Neural cell (in vitro differentiated cells): ENCODE results near the gene ZRANB1. TPM values are rescaled to one million over a fixed set of nuclear protein-coding genes. Genes with fewer than 3 reads are reported as not detected.

Experiments
- H2AFZ ChIP-seq: fragments of 200-600, 300-800 bp; sonication (generic), shearing (Covaris generic); 2 replicates; pipeline ENCODE4 v1.6.0; 2014; ENCODE audit warnings: low read depth, mild to moderate bottlenecking, antibody characterized with exemption, low read length, moderate library complexity
- H3F3A ChIP-seq: fragments of 200-600 bp; shearing (Covaris generic); 2 replicates; pipeline ENCODE4 v1.6.1; 2016; ENCODE audit warnings: mild to moderate bottlenecking, moderate library complexity, mixed read lengths, antibody characterized with exemption, low read length; ENCODE audit not compliant: insufficient read depth, poor library complexity, severe bottlenecking
- H3K27ac ChIP-seq: fragments of 200-600, 300-800 bp; sonication (generic), shearing (Covaris generic); 2 replicates; pipeline ENCODE4 v1.5.1; 2014; ENCODE audit warnings: mild to moderate bottlenecking, low read length, moderate library complexity
- H3K27me3 ChIP-seq: fragments of 300-800, 200-600 bp; sonication (generic), shearing (Covaris generic); 2 replicates; pipeline ENCODE4 v1.6.0; 2014; ENCODE audit warnings: mild to moderate bottlenecking, low read depth, low read length, moderate library complexity; ENCODE audit not compliant: insufficient read depth
- H3K36me3 ChIP-seq: fragments of 300-800, 200-600 bp; sonication (generic), shearing (Covaris generic); 2 replicates; pipeline ENCODE4 v1.5.1; 2014; ENCODE audit warnings: mild to moderate bottlenecking, antibody characterized with exemption, low read length, moderate library complexity; ENCODE audit not compliant: insufficient read depth
- H3K4me2 ChIP-seq: fragments of 300-800, 200-600 bp; sonication (generic), shearing (Covaris generic); 2 replicates; pipeline ENCODE4 v1.6.0; 2014; ENCODE audit warnings: mild to moderate bottlenecking, low read length
- H3K4me3 ChIP-seq: fragments of 300-800, 200-600 bp; sonication (generic), shearing (Covaris generic); 2 replicates; pipeline ENCODE4 v1.5.1; 2014; ENCODE audit warnings: mild to moderate bottlenecking, low read length, moderate library complexity
- H3K79me2 ChIP-seq: fragments of 200-600 bp; shearing (Covaris generic); replicated peaks from 2 replicates; pipeline ENCODE4 v1.6.0; 2014; ENCODE audit warnings: mild to moderate bottlenecking, low read length, moderate library complexity; ENCODE audit not compliant: insufficient read depth
- H3K9ac ChIP-seq: fragments of 300-800, 200-600 bp; sonication (generic), shearing (Covaris generic); 2 replicates; pipeline ENCODE4 v1.6.1; 2016; ENCODE audit warnings: mild to moderate bottlenecking, low read length, mixed read lengths
- H3K9me2 ChIP-seq: fragments of 200-600 bp; shearing (Covaris generic); 2 replicates; pipeline ENCODE4 v1.6.1; 2016; ENCODE audit warnings: mild to moderate bottlenecking, low read length, mixed read lengths; ENCODE audit not compliant: insufficient read depth
- H3K9me3 ChIP-seq: fragments of 200-600, 300-800 bp; sonication (generic), shearing (Covaris generic); 2 replicates; pipeline ENCODE4 v1.6.1; 2016; ENCODE audit warnings: mild to moderate bottlenecking, mixed run types, low read length, moderate library complexity, mixed read lengths
- H4K20me1 ChIP-seq: fragments of 200-600 bp; shearing (Covaris generic); 2 replicates; pipeline ENCODE4 v1.6.1; 2016; ENCODE audit warnings: mild to moderate bottlenecking, mixed run types; ENCODE audit not compliant: insufficient read depth
- CTCF ChIP-seq: fragments of 450-650 bp; IDR thresholded peaks from 2 replicates; pipeline ENCODE4 v1.5.1; 2014; ENCODE audit warnings: antibody characterized with exemption, mild to moderate bottlenecking, moderate library complexity; ENCODE audit not compliant: poor library complexity, severe bottlenecking
- EP300 ChIP-seq: fragments of 450-650 bp; conservative IDR thresholded peaks from 2 replicates; pipeline ENCODE4 v1.6.1; 2014; ENCODE audit warnings: antibody characterized with exemption, mild to moderate bottlenecking, moderate library complexity; ENCODE audit not compliant: poor library complexity, severe bottlenecking
- EZH2 ChIP-seq: fragments of 200-600, 300-800 bp; shearing (Covaris generic), sonication (generic); IDR thresholded peaks from 2 replicates; pipeline ENCODE4 v1.6.1; 2014; ENCODE audit warnings: antibody characterized with exemption, low read length, borderline replicate concordance, mild to moderate bottlenecking; ENCODE audit not compliant: insufficient read depth, poor library complexity, severe bottlenecking
- MXI1 ChIP-seq: fragments of 450-650 bp; conservative IDR thresholded peaks from 2 replicates; pipeline ENCODE4 v1.6.1; 2014; ENCODE audit warnings: antibody characterized with exemption, mild to moderate bottlenecking; ENCODE audit not compliant: poor library complexity, severe bottlenecking
- POLR2AphosphoS5 ChIP-seq: IDR thresholded peaks from 2 replicates; pipeline ENCODE4 v1.6.1; 2012
- RAD21 ChIP-seq: fragments of 450-650 bp; conservative IDR thresholded peaks from 2 replicates; pipeline ENCODE4 v1.6.1; 2014; ENCODE audit warnings: antibody characterized with exemption, mild to moderate bottlenecking, moderate library complexity
- SMC3 ChIP-seq: fragments of 450-650 bp; conservative IDR thresholded peaks from 2 replicates; pipeline ENCODE4 v1.6.1; 2014; ENCODE audit warnings: antibody characterized with exemption, mild to moderate bottlenecking, moderate library complexity; ENCODE audit not compliant: poor library complexity
- TAF1 ChIP-seq: IDR thresholded peaks from 2 replicates; pipeline ENCODE4 v1.6.1; 2012; ENCODE audit warnings: low read depth
- polyA plus RNA-seq: library from polyadenylated mRNA; depleted of rRNA; stranded (reverse); fragments of >200 nt; gene quantifications from 2 replicates; pipeline ENCODE4 v1.2.3, GENCODE V29; 2014
- TF ChIP-seq, protein P1 (sequence below): IDR thresholded peaks from 2 replicates; pipeline ENCODE4 v1.6.1; 2012; ENCODE audit warnings: borderline replicate concordance

The ZRANB1 gene
- polyA plus RNA-seq, 1 donor from 2014 or later: 47.7 TPM

DNA sequence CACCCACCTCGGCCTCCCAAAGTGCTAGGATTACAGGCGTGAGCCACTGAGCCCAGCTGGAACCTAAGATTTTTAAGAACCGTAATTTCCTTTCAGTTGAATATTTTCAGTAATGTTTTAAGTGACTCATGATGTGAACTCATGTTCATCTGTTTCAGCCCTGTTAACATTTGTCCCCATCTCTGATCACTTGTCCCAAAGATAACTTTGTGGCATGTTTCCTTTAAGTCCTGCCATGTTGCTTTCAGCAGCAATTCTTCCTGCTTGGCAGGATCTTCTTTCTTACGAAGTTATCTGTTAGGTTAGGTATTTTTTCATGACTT is 19.3 kb downstream of the ZRANB1 start:
- H3K36me3 ChIP-seq: no peaks in the 10 kb centered on the region
- no peaks in the 10 kb centered on the region for H3F3A ChIP-seq
- no peak for TF ChIP-seq POLR2AphosphoS5
- TF ChIP-seq, protein P1, sequence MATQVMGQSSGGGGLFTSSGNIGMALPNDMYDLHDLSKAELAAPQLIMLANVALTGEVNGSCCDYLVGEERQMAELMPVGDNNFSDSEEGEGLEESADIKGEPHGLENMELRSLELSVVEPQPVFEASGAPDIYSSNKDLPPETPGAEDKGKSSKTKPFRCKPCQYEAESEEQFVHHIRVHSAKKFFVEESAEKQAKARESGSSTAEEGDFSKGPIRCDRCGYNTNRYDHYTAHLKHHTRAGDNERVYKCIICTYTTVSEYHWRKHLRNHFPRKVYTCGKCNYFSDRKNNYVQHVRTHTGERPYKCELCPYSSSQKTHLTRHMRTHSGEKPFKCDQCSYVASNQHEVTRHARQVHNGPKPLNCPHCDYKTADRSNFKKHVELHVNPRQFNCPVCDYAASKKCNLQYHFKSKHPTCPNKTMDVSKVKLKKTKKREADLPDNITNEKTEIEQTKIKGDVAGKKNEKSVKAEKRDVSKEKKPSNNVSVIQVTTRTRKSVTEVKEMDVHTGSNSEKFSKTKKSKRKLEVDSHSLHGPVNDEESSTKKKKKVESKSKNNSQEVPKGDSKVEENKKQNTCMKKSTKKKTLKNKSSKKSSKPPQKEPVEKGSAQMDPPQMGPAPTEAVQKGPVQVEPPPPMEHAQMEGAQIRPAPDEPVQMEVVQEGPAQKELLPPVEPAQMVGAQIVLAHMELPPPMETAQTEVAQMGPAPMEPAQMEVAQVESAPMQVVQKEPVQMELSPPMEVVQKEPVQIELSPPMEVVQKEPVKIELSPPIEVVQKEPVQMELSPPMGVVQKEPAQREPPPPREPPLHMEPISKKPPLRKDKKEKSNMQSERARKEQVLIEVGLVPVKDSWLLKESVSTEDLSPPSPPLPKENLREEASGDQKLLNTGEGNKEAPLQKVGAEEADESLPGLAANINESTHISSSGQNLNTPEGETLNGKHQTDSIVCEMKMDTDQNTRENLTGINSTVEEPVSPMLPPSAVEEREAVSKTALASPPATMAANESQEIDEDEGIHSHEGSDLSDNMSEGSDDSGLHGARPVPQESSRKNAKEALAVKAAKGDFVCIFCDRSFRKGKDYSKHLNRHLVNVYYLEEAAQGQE: no peak
- no peak for TF ChIP-seq EZH2
- no peak for TF ChIP-seq RAD21
- TF ChIP-seq EP300: no peak
- H3K79me2 ChIP-seq: peaks cover 63% of the 10 kb centered on the region
- no peak overlapping the region for H2AFZ ChIP-seq
- no peaks in the 10 kb centered on the region for H3K9me3 ChIP-seq
- H4K20me1 ChIP-seq: no peaks in the 10 kb centered on the region
- no peak overlapping the region for H3K9ac ChIP-seq
- H3K27me3 ChIP-seq: no peaks in the 10 kb centered on the region
- no peak overlapping the region for H3K4me2 ChIP-seq
- no peaks in the 10 kb centered on the region for H3K9me2 ChIP-seq
- no peak overlapping the region for H3K4me3 ChIP-seq
- H3K27ac ChIP-seq: no peak overlapping the region

DNA sequence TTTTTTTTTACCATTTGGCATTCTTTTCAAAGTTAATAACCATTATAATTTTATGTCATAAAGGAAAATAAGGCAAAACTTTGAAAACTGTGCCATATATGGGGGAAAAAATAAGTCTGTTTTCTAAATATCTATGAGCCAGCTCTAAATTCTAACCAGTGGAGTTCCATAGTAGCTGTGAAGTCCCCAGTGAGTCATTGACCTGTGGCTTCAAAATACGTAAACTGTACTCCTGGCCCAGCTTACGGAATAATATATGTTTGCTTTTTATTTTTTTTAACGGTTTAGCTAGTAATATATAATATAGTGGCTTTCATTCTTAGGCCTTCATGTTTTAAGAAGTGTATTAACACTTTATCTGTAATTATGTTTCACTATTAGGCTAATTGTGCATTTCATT is 20.5 kb downstream of the ZRANB1 start:
- Histone ChIP-seq H3K79me2 (peaks cover 55% of the 10 kb centered on the region), H3K36me3 (no peaks in the 10 kb centered on the region), H3K9me3 (no peaks in the 10 kb centered on the region), H3K27ac (no peak overlapping the region), H3K4me2 (no peak overlapping the region), H2AFZ (no peak overlapping the region), H3K4me3 (no peak overlapping the region), H3K27me3 (no peaks in the 10 kb centered on the region), H4K20me1 (no peaks in the 10 kb centered on the region), H3F3A (no peaks in the 10 kb centered on the region), H3K9ac (no peak overlapping the region), H3K9me2 (no peaks in the 10 kb centered on the region)
- TF ChIP-seq TAF1: no peak
- TF ChIP-seq RAD21: no peak
- TF ChIP-seq, protein P1: no peak
- no peak for TF ChIP-seq EZH2
- TF ChIP-seq SMC3: no peak
- no peak for TF ChIP-seq CTCF
- TF ChIP-seq EP300: no peak
- TF ChIP-seq POLR2AphosphoS5: no peak
- TF ChIP-seq MXI1: no peak
